HCT116 (cell line): ENCODE measurements around the gene BOD1L1.

Experiments used
- CBX3 ChIP-seq: IDR thresholded peaks from 2 replicates; pipeline ENCODE4 v1.6.1; 2012; ENCODE audit warnings: low read depth
- CEBPB ChIP-seq: IDR thresholded peaks from 2 replicates; pipeline ENCODE4 v1.6.1; 2012; ENCODE audit warnings: low read depth
- CTCF ChIP-seq, 3 experiments: fragments of 200-600 bp in 1 of 3; sonication (generic) in 1 of 3; IDR thresholded peaks in 2 of 3; conservative IDR thresholded peaks in 1 of 3; 2 replicates each; pipeline ENCODE4 v1.5.1; 2012 to 2017; ENCODE audit warnings: low read depth in 2 of 3, low read length in 2 of 3, antibody characterized with exemption in 1 of 3, borderline replicate concordance in 1 of 3, control low read depth in 1 of 3, mild to moderate bottlenecking in 1 of 3, mixed read lengths in 1 of 3, mixed run types in 1 of 3, moderate library complexity in 1 of 3; ENCODE audit not compliant: insufficient read depth in 1 of 3
- EZH2 ChIP-seq: fragments of 200-600 bp; sonication (generic); IDR thresholded peaks from 2 replicates; pipeline ENCODE4 v1.6.1; 2017; ENCODE audit warnings: antibody characterized with exemption, mixed run types
- POLR2AphosphoS5 ChIP-seq: IDR thresholded peaks from 2 replicates; pipeline ENCODE4 v1.6.1; 2011; ENCODE audit warnings: mild to moderate bottlenecking, low read depth, low read length, moderate library complexity
- RAD21 ChIP-seq: IDR thresholded peaks from 2 replicates; pipeline ENCODE4 v1.6.1; 2012; ENCODE audit warnings: low read depth, mild to moderate bottlenecking
- REST ChIP-seq: IDR thresholded peaks from 2 replicates; pipeline ENCODE4 v1.6.1; 2012; ENCODE audit warnings: low read depth
- SP1 ChIP-seq: IDR thresholded peaks from 2 replicates; pipeline ENCODE4 v1.6.1; 2012; ENCODE audit warnings: low read depth
- SRF ChIP-seq: IDR thresholded peaks from 2 replicates; pipeline ENCODE4 v1.6.1; 2012; ENCODE audit warnings: low read depth
- YY1 ChIP-seq: IDR thresholded peaks from 2 replicates; pipeline ENCODE4 v1.6.1; 2011; ENCODE audit warnings: low read length, low read depth, moderate library complexity, mild to moderate bottlenecking; ENCODE audit not compliant: insufficient replicate concordance; ENCODE audit errors: extremely low read depth
- TF ChIP-seq, protein P1 (sequence below): IDR thresholded peaks from 2 replicates; pipeline ENCODE4 v1.6.1; 2012

DNA sequence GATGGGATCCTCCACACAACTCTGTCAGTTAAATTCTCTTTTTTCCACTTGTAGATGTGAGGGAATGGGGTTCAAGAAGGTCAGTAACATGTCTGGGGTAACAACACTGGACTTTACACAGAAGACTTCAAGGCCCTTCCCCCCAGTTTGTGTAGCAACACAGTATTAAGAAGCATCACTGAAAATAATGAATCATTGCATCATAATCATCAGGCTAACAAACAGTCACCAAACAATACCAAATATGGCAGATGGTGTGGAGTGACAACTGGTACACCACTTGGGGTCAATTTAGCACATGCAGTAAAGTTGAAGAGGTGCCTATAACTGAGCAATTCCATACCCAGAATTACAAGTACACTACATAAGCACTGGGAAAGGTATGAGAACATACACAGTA is 38.6 kb downstream of the BOD1L1 start:
- no peak for TF ChIP-seq CEBPB
- no peak for TF ChIP-seq YY1
- TF ChIP-seq RAD21, result no peak
- no peak for TF ChIP-seq REST
- TF ChIP-seq SP1, result no peak
- TF ChIP-seq CTCF (IDR thresholded peaks at IDR 0.05 in 2 of 3, conservative IDR thresholded peaks at IDR 0.05 in 1 of 3; ENCODE audit: borderline replicate concordance in 1 of 3, insufficient read depth in 1 of 3, low read depth in 2 of 3, low read length in 2 of 3), result no peak
- TF ChIP-seq, protein P1, sequence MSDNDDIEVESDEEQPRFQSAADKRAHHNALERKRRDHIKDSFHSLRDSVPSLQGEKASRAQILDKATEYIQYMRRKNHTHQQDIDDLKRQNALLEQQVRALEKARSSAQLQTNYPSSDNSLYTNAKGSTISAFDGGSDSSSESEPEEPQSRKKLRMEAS, result no peak
- no peak for TF ChIP-seq SRF
- no peak for TF ChIP-seq EZH2
- no peak for TF ChIP-seq POLR2AphosphoS5
- TF ChIP-seq CBX3, result no peak
